CD4-positive, alpha-beta T cell treated with Interleukin-15 for 1 hour (primary cell): ENCODE data around the gene SUPT3H.
A peak's percentile ranks its signal among the peaks of the same experiment; 100 is the strongest.
"Not testable (repeated sequence)": the region's sequence is repeated elsewhere in the genome, so short reads cannot be mapped to it uniquely, and the experiment has no call there.

Source experiments
- DNase-seq: peaks from one replicate; pipeline ENCODE4 v3.0.0-alpha.2; 2020

SUPT3H gene

DNA sequence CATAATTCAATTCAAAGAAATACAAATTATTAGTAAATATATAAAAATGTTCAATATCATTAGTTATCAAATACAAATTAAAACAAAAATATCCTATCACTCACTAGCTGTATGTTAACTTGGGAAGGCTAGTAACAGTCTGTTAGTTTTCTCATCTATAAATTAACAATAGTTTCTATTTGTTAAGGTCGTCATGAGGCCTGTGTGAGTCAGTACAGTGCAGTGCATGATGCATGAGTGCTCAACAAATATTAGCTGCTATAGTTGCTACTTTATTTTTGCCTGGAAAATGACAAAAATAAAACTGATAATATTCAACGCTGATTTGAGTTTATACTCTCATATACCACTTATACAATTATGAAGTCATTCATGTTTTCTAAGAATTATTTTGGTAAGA lies 451.2 kb downstream of the SUPT3H start:
- no peak for DNase-seq

- DNase-seq = peak; percentile 55
Measured at GRCh38 chr6:44925100-44925739, 452.5 kb downstream of the SUPT3H start.

DNA sequence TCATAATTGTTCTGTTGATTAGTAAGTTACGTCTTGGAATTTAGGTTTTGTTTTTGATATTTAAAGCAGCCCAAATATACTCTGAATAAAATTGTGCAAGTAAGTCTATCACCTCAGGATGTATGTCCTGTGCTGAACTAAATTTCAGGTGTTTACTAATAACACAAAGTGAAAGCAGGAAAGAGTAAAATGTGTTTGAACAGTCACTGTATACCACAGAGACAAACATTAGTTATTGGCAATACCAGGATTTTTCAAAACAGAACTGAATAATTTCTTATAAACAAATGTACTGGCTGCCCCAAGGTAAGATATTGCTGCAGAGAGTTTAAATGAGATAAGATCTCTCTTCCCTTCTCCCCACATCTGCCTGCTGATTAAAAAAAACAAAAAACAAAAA lies 454.3 kb downstream of the SUPT3H start:
- DNase-seq = no peak

GRCh38 chr6:44921798-44922197 lies 455.9 kb downstream of the SUPT3H start:
- no peak for DNase-seq

- no peak for DNase-seq
Measured at GRCh38 chr6:44920952-44921491, 456.7 kb downstream of the SUPT3H start.

GRCh38 chr6:44918671-44919296 lies 458.9 kb downstream of the SUPT3H start:
- DNase-seq = no peak

GRCh38 chr6:44917430-44917829 lies 460.3 kb downstream of the SUPT3H start:
- DNase-seq = no peak

DNA sequence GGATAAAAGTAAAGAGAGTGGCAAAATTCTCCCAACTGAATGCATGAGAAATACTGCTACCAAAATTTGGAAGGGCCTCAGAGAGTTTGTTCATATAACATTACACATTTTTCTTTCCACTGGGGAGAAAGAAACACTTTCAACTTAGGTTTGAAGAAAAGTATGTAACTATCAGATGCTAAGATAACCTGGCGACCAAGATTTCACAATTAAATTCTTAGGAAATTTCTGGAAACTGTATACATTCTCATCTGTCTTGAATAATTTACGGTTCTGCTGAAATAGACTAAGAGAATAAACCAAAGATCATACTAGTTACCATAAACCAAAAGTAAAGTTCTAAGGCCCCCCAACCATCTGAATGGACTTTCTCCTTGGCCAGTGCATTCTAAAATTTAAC lies 462.6 kb downstream of the SUPT3H start:
- no peak for DNase-seq

DNA sequence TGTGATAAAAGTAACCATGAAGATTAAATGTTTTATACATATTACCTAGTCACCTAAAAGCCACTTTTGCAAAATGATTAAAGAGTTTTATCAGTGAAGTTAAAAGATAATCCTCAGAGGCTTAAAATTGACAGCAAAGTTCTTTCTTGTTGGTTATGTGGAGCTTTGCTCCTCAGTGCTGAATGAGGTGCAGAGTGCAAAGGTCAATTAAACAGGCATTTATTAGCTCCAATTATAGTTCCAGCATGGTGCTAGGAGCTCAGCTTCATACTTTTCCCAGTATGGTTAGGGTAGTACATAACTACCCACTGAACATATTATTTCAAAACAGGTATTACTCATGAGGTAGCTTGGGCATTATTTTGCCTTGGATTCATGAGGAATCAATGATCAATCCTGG lies 463.6 kb downstream of the SUPT3H start:
- DNase-seq = no peak

- no peak for DNase-seq
Measured at GRCh38 chr6:44906761-44907160, 471.0 kb downstream of the SUPT3H start.

- DNase-seq = not testable (repeated sequence)
Measured at GRCh38 chr6:44900358-44900757, 477.4 kb downstream of the SUPT3H start.

GRCh38 chr6:44898296-44898930 lies 479.3 kb downstream of the SUPT3H start:
- no peak for DNase-seq

- no peak for DNase-seq
Measured at GRCh38 chr6:44897316-44897715, 480.4 kb downstream of the SUPT3H start.

GRCh38 chr6:44896701-44897100 lies 481.0 kb downstream of the SUPT3H start:
- no peak for DNase-seq

GRCh38 chr6:44892579-44892978 lies 485.2 kb downstream of the SUPT3H start:
- no peak for DNase-seq

DNA sequence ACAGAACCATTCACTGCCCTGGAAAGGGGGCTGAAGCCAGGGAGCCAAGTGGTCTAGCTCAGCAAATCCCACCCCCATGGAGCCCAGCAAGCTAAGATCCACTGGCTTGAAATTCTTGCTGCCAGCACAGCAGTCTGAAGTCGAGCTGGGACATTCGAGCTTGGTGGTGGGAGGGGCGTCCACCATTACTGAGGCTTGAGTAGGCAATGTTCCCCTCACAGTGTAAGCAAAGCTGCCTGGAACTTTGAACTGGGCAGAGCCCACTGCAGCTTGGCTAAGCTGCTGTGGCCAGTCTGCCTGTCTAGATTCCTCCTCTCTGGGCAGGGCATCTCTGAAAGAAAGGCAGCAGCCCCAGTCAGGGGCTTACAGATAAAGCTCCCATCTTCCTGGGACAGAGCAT lies 498.7 kb downstream of the SUPT3H start:
- DNase-seq = not testable (repeated sequence)

- DNase-seq = not testable (repeated sequence)
Measured at GRCh38 chr6:44876638-44877037, 501.1 kb downstream of the SUPT3H start.

- no peak for DNase-seq
Measured at GRCh38 chr6:44869321-44869897, 508.3 kb downstream of the SUPT3H start.

DNA sequence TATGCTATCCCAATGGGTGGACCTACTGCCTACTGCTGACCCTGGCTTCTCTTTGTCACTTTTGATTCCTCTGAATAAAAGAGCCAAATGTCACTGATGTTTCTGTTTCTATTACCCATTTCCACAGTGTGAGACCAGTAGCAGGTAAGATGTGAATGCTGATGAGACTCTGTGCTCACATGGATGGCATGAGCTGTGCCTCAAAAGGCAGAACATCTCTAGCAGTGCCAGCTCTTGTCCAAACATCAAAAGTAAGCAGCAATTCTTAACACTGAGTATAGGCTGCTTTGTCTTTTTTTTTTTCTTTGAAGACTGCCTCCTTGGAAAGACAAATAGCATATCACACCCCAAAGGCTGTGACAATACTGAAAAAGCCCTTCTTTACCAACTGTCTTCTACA lies 508.8 kb downstream of the SUPT3H start:
- no peak for DNase-seq

DNA sequence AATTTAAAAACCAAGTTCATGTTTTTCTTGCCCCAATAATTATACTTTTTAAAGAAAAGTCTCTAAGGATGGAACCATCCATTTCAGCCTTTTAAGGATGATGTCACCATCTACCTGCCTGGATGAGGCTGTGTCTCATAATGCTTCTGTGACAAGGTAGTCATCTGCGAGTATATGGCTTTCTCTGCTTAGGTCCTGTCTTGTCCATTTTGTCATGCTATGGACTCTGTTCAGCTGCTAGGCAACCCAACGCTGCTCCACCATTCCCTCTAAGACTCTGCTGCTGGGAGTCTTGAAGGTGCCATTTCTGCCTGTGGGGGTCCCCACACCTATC lies 509.4 kb downstream of the SUPT3H start:
- no peak for DNase-seq

- no peak for DNase-seq
Measured at GRCh38 chr6:44867571-44868334, 510.0 kb downstream of the SUPT3H start.

- DNase-seq = not testable (repeated sequence)
Measured at GRCh38 chr6:44865184-44865583, 512.5 kb downstream of the SUPT3H start.

- DNase-seq = no peak
Measured at GRCh38 chr6:44859901-44860410, 517.8 kb downstream of the SUPT3H start.
